ENCODE measurements around the gene WWOX. TPM values are rescaled to one million over a fixed set of nuclear protein-coding genes. Genes with fewer than 3 reads are reported as not detected.

WWOX gene
- total RNA-seq, 2 experiments from 2014 or later = 19.1 to 23.7 TPM

DNA sequence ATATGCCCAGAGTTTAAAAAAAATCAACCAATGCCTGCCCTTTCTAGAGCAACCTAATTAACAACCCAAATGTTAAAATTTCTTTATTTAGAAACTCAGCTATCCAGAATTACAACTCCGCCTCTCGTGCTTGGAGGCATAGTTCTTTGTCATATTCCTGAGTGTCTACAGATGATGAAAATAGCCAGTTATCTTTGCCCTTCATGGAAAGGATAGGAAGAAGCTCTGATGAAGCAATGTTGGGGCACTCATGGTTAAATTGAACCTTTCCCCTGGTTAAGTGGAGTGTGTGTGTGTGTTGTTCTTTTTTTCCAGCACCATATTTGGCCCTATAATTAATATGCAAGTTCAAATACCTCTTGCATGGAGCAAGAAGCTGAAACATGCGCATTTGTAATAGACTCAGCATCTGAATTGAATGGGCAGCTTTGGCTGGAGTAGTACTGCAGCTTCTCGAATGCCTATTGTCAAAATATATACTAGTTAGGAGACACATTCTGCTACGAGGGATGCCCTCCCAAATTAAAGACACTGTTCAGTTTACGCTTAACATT is 506.2 kb downstream of the WWOX start:
- CTCF ChIA-PET = no interaction called here
- no peaks in the 10 kb centered on the region for H3K9me3 Mint-ChIP-seq
- H3K4me1 Mint-ChIP-seq (ENCODE audit: low read depth) = peaks cover 1% of the 10 kb centered on the region
- H3K27ac Mint-ChIP-seq = no peak overlapping the region
- TF ChIP-seq, protein P1, sequence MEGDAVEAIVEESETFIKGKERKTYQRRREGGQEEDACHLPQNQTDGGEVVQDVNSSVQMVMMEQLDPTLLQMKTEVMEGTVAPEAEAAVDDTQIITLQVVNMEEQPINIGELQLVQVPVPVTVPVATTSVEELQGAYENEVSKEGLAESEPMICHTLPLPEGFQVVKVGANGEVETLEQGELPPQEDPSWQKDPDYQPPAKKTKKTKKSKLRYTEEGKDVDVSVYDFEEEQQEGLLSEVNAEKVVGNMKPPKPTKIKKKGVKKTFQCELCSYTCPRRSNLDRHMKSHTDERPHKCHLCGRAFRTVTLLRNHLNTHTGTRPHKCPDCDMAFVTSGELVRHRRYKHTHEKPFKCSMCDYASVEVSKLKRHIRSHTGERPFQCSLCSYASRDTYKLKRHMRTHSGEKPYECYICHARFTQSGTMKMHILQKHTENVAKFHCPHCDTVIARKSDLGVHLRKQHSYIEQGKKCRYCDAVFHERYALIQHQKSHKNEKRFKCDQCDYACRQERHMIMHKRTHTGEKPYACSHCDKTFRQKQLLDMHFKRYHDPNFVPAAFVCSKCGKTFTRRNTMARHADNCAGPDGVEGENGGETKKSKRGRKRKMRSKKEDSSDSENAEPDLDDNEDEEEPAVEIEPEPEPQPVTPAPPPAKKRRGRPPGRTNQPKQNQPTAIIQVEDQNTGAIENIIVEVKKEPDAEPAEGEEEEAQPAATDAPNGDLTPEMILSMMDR (IDR thresholded peaks at IDR 0.05) = no peak
- POLR2A ChIA-PET = no interaction called here
- intact Hi-C loops (cut with micrococcal nuclease) = no loop called here
- H3K4me3 Mint-ChIP-seq = no peak overlapping the region
- DNase-seq (no peak), ATAC-seq (no peak)
- H3K27me3 Mint-ChIP-seq = no peaks in the 10 kb centered on the region
- no peaks in the 10 kb centered on the region for H3K36me3 Mint-ChIP-seq (ENCODE audit: low read depth)

DNA sequence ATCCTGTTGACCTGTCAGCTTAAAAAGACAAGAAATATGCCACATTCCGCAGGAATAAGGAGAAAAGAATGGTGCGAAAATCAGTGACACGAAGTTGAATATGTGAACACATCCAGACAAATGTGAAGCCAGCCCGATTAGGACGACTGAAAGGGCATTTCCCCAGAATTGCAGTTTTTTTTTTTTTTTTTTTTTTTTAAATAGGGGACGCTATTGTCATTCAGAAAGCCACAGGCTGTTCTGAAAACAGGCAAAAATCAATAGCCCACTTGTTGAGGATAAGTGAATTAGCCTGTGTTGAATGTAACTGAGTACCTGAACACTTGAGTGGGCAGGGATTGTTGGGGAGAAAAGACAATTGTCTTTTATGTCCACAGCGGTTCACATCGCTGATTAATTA is 507.1 kb downstream of the WWOX start:
- H3K27ac Mint-ChIP-seq = no peak overlapping the region
- no peaks in the 10 kb centered on the region for H3K27me3 Mint-ChIP-seq
- ChIA-PET POLR2A (no interaction called here), CTCF (no interaction called here)
- intact Hi-C loops (cut with micrococcal nuclease) = no loop called here
- no peaks in the 10 kb centered on the region for H3K9me3 Mint-ChIP-seq
- DNase-seq (no peak), ATAC-seq (no peak)
- no peaks in the 10 kb centered on the region for H3K36me3 Mint-ChIP-seq (ENCODE audit: low read depth)
- no peak overlapping the region for H3K4me3 Mint-ChIP-seq
- TF ChIP-seq, protein P1 (IDR thresholded peaks at IDR 0.05) = no peak
- peaks cover 1% of the 10 kb centered on the region for H3K4me1 Mint-ChIP-seq (ENCODE audit: low read depth)

DNA sequence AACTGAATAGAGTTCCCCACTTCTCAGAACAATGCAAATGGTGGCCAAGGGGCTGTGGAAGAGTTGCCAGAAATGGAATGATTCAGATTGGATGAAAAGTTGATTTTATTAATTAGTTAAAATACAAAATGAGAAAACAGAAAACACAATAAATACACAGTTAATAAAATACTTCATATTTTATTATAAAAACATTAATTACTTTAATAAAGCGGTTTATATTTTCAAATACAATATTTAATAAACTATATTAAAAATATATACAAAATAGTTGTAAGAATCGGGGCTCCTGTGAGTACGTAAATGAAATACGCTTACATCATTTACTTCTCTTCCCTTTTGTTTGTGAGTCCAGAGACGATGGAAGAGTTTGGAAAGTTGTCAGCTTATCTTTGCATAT is 507.6 kb downstream of the WWOX start:
- intact Hi-C loops (cut with micrococcal nuclease) = no loop called here
- no peak for DNase-seq
- CTCF ChIA-PET = no interaction called here
- ATAC-seq = no peak
- Mint-ChIP-seq H3K36me3 (ENCODE audit: low read depth) (no peaks in the 10 kb centered on the region), H3K27ac (no peak overlapping the region), H3K27me3 (no peaks in the 10 kb centered on the region), H3K4me1 (ENCODE audit: low read depth) (peaks cover 1% of the 10 kb centered on the region), H3K4me3 (no peak overlapping the region), H3K9me3 (no peaks in the 10 kb centered on the region)
- TF ChIP-seq, protein P1 (IDR thresholded peaks at IDR 0.05) = no peak
- POLR2A ChIA-PET = no interaction called here

DNA sequence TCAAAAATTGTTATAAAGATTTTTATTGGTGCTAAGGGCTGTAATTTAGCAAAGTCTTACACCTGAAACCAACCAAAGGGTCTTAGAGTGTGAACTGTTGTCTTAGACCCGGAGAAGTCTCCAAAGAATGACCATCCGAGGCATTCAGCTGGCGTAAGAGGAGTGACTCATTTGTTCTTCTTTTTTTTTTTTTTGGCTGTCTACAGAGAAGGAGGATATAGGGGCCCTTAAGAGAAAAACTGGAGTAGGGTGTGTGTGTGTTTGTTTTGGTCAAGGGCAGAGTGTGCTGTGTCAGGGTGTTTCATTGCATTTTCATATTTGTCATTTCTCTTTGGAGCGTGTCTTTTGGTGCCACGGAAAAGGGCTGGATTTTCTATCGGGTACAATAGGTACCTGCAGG is 508.0 kb downstream of the WWOX start:
- H3K4me1 Mint-ChIP-seq (ENCODE audit: low read depth) = peaks cover 1% of the 10 kb centered on the region
- ATAC-seq (no peak), DNase-seq (no peak)
- POLR2A ChIA-PET = no interaction called here
- no peak overlapping the region for H3K27ac Mint-ChIP-seq
- TF ChIP-seq, protein P1 (IDR thresholded peaks at IDR 0.05) = no peak
- H3K4me3 Mint-ChIP-seq = no peak overlapping the region
- intact Hi-C loops (cut with micrococcal nuclease) = no loop called here
- CTCF ChIA-PET = no interaction called here
- no peaks in the 10 kb centered on the region for H3K27me3 Mint-ChIP-seq
- H3K36me3 Mint-ChIP-seq (ENCODE audit: low read depth) = no peaks in the 10 kb centered on the region
- no peaks in the 10 kb centered on the region for H3K9me3 Mint-ChIP-seq

DNA sequence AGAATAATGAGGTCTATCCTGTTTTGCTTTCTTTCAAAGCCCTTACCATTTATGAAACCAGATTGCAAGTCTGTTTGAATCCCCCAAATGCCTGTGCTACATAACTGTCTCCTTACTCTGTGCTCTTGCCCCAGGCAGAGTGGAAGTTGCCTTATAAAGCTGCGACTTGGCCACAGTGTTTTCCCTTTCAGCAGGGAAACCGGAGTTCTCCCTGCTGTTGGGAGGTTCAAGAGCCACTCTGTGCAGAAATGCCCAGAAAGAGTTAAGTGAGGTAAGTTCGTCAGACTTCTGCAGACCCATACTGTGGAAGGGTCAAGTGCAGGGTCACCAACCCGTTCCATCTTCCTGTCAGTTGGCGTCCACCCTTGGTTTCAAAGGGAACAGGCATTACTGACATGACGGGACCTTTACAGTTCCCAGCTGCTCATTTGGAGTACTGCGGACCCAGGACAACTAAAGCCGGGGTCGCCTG is 508.9 kb downstream of the WWOX start:
- ChIA-PET CTCF (no interaction called here), POLR2A (no interaction called here)
- Mint-ChIP-seq H3K4me1 (ENCODE audit: low read depth) (peaks cover 1% of the 10 kb centered on the region), H3K27ac (no peak overlapping the region), H3K4me3 (no peak overlapping the region), H3K27me3 (no peaks in the 10 kb centered on the region), H3K36me3 (ENCODE audit: low read depth) (no peaks in the 10 kb centered on the region), H3K9me3 (no peaks in the 10 kb centered on the region)
- ATAC-seq (no peak), DNase-seq (no peak)
- intact Hi-C loops (cut with micrococcal nuclease) = no loop called here
- TF ChIP-seq, protein P1 (IDR thresholded peaks at IDR 0.05) = no peak

Data from activated CD8-positive, alpha-beta T cell treated with anti-CD3 and anti-CD28 coated beads for 36 hours (primary cell).